ENCODE results near the gene NR2E3.

NR2E3 gene

DNA sequence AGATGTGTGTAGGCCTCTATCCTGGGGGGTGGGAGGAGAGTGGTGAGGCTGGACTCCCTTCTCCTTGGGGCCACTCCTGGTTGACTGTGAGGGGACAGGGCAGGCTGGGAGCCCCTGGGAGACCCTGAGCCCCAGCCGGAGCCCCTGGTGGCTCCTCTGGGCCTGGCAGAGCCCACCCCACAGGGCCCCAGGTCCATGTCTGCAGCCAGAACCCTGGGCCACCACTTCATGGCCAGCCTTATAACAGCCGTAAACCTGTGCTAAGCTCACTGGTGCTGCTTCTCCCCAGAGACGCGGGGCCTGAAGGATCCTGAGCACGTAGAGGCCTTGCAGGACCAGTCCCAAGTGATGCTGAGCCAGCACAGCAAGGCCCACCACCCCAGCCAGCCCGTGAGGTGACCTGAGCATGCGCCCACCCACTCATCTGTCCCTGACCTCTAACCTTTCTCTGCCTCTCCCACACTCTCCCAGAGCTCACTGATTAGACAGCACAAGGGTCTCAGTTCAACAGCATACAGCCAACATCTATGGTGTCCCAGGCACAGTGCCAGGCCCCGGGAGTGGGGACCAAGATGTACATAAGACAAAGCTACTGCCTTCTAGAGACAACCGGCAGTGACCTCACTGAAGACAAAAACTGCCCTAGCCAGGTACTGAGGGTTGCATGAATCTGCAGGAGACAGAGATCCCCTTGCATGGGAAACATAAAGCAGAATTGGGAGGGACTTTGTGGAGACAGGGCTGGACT, 3.5 kb downstream of the NR2E3 start:
- no peak for DNase-seq (ENCODE audit: low read depth)
- H3K4me3 ChIP-seq (ENCODE audit: low read depth, low read length) = no peak overlapping the region
- TF ChIP-seq, protein P1, sequence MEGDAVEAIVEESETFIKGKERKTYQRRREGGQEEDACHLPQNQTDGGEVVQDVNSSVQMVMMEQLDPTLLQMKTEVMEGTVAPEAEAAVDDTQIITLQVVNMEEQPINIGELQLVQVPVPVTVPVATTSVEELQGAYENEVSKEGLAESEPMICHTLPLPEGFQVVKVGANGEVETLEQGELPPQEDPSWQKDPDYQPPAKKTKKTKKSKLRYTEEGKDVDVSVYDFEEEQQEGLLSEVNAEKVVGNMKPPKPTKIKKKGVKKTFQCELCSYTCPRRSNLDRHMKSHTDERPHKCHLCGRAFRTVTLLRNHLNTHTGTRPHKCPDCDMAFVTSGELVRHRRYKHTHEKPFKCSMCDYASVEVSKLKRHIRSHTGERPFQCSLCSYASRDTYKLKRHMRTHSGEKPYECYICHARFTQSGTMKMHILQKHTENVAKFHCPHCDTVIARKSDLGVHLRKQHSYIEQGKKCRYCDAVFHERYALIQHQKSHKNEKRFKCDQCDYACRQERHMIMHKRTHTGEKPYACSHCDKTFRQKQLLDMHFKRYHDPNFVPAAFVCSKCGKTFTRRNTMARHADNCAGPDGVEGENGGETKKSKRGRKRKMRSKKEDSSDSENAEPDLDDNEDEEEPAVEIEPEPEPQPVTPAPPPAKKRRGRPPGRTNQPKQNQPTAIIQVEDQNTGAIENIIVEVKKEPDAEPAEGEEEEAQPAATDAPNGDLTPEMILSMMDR (conservative IDR thresholded peaks at IDR 0.05; ENCODE audit: low read depth, low read length) = no peak

- no peak for DNase-seq (ENCODE audit: low read depth)
- H3K4me3 ChIP-seq (ENCODE audit: low read depth, low read length) = no peak overlapping the region
- TF ChIP-seq, protein P1 (conservative IDR thresholded peaks at IDR 0.05; ENCODE audit: low read depth, low read length) = no peak
Measured at GRCh38 chr15:71815301-71815700, 4.9 kb downstream of the NR2E3 start.

- no peak for DNase-seq (ENCODE audit: low read depth)
- TF ChIP-seq, protein P1 (conservative IDR thresholded peaks at IDR 0.05; ENCODE audit: low read depth, low read length) = no peak
Measured at GRCh38 chr15:71817351-71817750, 7.0 kb downstream of the NR2E3 start.

DNA sequence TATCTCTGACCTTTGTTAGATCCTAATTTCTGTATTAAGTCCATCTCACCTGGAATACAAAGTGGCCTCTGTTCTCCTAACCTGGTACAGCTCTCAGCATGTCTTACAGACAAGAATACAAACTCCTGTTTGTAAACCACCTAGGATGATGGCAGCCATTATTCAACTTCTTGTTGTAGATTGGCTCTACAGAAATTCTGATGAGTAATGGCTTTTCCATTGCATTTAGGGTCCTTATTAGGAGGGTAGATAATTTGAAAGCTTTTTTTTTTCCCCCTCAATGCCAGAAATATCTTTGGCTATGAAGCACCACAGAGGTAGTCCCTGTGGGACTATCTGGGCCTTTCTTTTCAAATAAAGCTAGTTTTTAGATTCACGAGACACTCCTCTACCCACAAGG, 9.8 kb downstream of the NR2E3 start:
- H3K4me3 ChIP-seq (ENCODE audit: low read depth, low read length) = no peak overlapping the region
- DNase-seq (ENCODE audit: low read depth) = no peak
- TF ChIP-seq, protein P1 (conservative IDR thresholded peaks at IDR 0.05; ENCODE audit: low read depth, low read length) = no peak

More at GRCh38 chr15:71817351-71817750, 7.0 kb downstream of the NR2E3 start:
- H3K4me3 ChIP-seq (ENCODE audit: low read depth, low read length) = no peak overlapping the region

GRCh38 chr15:71821547-71822129, 11.3 kb downstream of the NR2E3 start:
- no peak for DNase-seq (ENCODE audit: low read depth)
- no peak overlapping the region for H3K4me3 ChIP-seq (ENCODE audit: low read depth, low read length)
- TF ChIP-seq, protein P1 (conservative IDR thresholded peaks at IDR 0.05; ENCODE audit: low read depth, low read length) = no peak

DNA sequence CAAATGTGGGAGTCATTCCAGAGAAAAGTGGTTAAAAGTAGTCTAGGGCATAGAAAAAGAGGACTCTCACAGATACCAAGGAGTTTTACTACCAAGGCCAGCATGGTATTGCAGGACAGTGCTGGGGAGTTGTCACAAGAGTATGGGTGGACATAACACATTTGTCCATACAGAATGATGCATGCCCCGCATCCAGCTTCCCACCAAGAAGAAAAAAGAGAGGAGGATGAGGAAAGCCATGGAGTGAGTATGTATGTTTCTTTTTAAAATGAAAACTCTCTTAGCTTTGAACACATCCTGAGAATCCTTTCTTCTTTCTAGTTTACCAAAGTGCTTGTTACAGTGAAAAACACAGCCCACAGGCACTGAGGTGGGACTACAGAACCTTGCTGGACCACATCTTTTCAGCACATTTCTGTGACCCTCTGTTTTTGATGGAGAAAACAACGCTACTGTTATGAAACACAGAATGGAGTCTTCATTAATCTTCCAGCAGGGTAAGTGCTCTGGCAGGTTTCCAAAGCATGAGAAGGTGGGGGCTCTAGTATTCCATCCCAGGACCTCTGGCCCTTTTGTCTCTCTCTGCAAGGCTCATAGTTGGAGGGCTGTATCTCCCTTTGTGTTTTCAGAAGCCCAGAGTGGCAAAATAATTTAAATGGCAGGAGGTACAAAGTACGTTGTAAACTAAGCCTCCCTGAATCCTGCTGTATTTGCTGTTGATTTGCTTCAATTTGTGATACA, 12.7 kb downstream of the NR2E3 start:
- H3K4me3 ChIP-seq (ENCODE audit: low read depth, low read length) = no peak overlapping the region
- TF ChIP-seq, protein P1 (conservative IDR thresholded peaks at IDR 0.05; ENCODE audit: low read depth, low read length) = no peak
- no peak for DNase-seq (ENCODE audit: low read depth)

All from choroid plexus epithelial cell (primary cell).